Activated CD4-positive, alpha-beta T cell treated with anti-CD3 and anti-CD28 coated beads, Interleukin-2, amount 50 U/mL, for 16 hours (primary cell): ENCODE results near the gene C5orf22.
"Not testable (repeated sequence)": the region's sequence is repeated elsewhere in the genome, so short reads cannot be mapped to it uniquely, and the experiment has no call there.

Experiments used
- DNase-seq: peaks from one replicate; pipeline ENCODE4 v3.0.0-alpha.2; 2020

The C5orf22 gene

GRCh38 chr5:31531888-31532547 is at the start of gene C5orf22, which contains the start of gene DROSHA:
C5orf22 (plus strand) TSS chr5:31532301; CDS start chr5:31532393, 92 bp downstream.
DROSHA (minus strand) TSS chr5:31532093; CDS start chr5:31529059, 3,034 bp downstream.
- peak; percentile 96 for DNase-seq

GRCh38 chr5:31485376-31486207 is 46.5 kb upstream of the C5orf22 start:
- no peak for DNase-seq

GRCh38 chr5:31486441-31486840 is 45.7 kb upstream of the C5orf22 start:
- DNase-seq, result no peak

- DNase-seq, result no peak
Measured at GRCh38 chr5:31487506-31487905, 44.6 kb upstream of the C5orf22 start.

- no peak for DNase-seq
Measured at GRCh38 chr5:31492869-31493268, 39.2 kb upstream of the C5orf22 start.

GRCh38 chr5:31495336-31495735 is 36.8 kb upstream of the C5orf22 start:
- DNase-seq, result no peak

- DNase-seq, result no peak
Measured at GRCh38 chr5:31496301-31496700, 35.8 kb upstream of the C5orf22 start.

- DNase-seq, result no peak
Measured at GRCh38 chr5:31496891-31497290, 35.2 kb upstream of the C5orf22 start.

GRCh38 chr5:31500256-31500655 is 31.8 kb upstream of the C5orf22 start:
- DNase-seq, result no peak

- no peak for DNase-seq
Measured at GRCh38 chr5:31502506-31502905, 29.6 kb upstream of the C5orf22 start.

- DNase-seq, result no peak
Measured at GRCh38 chr5:31504529-31504928, 27.6 kb upstream of the C5orf22 start.

GRCh38 chr5:31511305-31511704 is 20.8 kb upstream of the C5orf22 start:
- DNase-seq, result no peak

GRCh38 chr5:31516802-31517201 is 15.3 kb upstream of the C5orf22 start:
- no peak for DNase-seq

GRCh38 chr5:31523041-31523440 is 9.1 kb upstream of the C5orf22 start:
- no peak for DNase-seq

GRCh38 chr5:31530541-31531265 is 1.4 kb upstream of the C5orf22 start:
- no peak for DNase-seq

- DNase-seq, result peak; percentile 28
Measured at GRCh38 chr5:31531543-31531887, 586 bp upstream of the C5orf22 start.

- no peak for DNase-seq
Measured at GRCh38 chr5:31534527-31535046, 2.5 kb downstream of the C5orf22 start.

- DNase-seq, result no peak
Measured at GRCh38 chr5:31536873-31537272, 4.8 kb downstream of the C5orf22 start.

- DNase-seq, result no peak
Measured at GRCh38 chr5:31537349-31537748, 5.2 kb downstream of the C5orf22 start.

- no peak for DNase-seq
Measured at GRCh38 chr5:31537851-31538250, 5.8 kb downstream of the C5orf22 start.

- not testable (repeated sequence) for DNase-seq
Measured at GRCh38 chr5:31549114-31549513, 17.0 kb downstream of the C5orf22 start.

- DNase-seq, result no peak
Measured at GRCh38 chr5:31551878-31552277, 19.8 kb downstream of the C5orf22 start.

GRCh38 chr5:31553863-31554262 is 21.8 kb downstream of the C5orf22 start:
- no peak for DNase-seq
